Effector memory CD4-positive, alpha-beta T cell (primary cell): ENCODE results near the gene ATP12A.

Experiments
- DNase-seq, 3 donors: peaks; one replicate each; pipeline ENCODE4 v3.0.0-alpha.2; 2020
- H3K27ac ChIP-seq: 2 replicates; pipeline ENCODE4 v1.7.0; 2013; ENCODE audit warnings: mild to moderate bottlenecking, low read length, moderate library complexity; ENCODE audit not compliant: insufficient read depth, poor library complexity, severe bottlenecking
- H3K27me3 ChIP-seq: replicated peaks from 2 replicates; pipeline ENCODE4 v1.7.0; 2013; ENCODE audit warnings: mild to moderate bottlenecking, low read length; ENCODE audit not compliant: insufficient read depth, control insufficient read depth, poor library complexity, severe bottlenecking
- H3K36me3 ChIP-seq: 2 replicates; pipeline ENCODE4 v1.7.0; 2013; ENCODE audit warnings: mild to moderate bottlenecking, low read length, moderate library complexity; ENCODE audit not compliant: control insufficient read depth, insufficient read depth
- H3K4me1 ChIP-seq: 2 replicates; pipeline ENCODE4 v1.7.0; 2013; ENCODE audit warnings: low read length, mild to moderate bottlenecking; ENCODE audit not compliant: control insufficient read depth, insufficient read depth, poor library complexity, severe bottlenecking
- H3K4me3 ChIP-seq: 2 replicates; pipeline ENCODE4 v1.7.0; 2013; ENCODE audit warnings: low read length, low read depth, mild to moderate bottlenecking; ENCODE audit not compliant: insufficient read depth, poor library complexity, severe bottlenecking
- H3K9me3 ChIP-seq: 2 replicates; pipeline ENCODE4 v1.7.0; 2013; ENCODE audit warnings: mild to moderate bottlenecking, low read length, moderate library complexity; ENCODE audit not compliant: control insufficient read depth

Gene ATP12A

GRCh38 chr13:24748061-24748400, 67.8 kb downstream of the ATP12A start:
- Histone ChIP-seq H3K36me3 (no peaks in the 10 kb centered on the region), H3K4me1 (peaks cover 4% of the 10 kb centered on the region), H3K9me3 (no peaks in the 10 kb centered on the region), H3K27me3 (peaks cover 3% of the 10 kb centered on the region), H3K27ac (no peak overlapping the region), H3K4me3 (no peak overlapping the region)
- no peak for DNase-seq

GRCh38 chr13:24759197-24759596, 79.0 kb downstream of the ATP12A start:
- H3K36me3 ChIP-seq, result no peaks in the 10 kb centered on the region
- no peaks in the 10 kb centered on the region for H3K9me3 ChIP-seq
- no peaks in the 10 kb centered on the region for H3K27me3 ChIP-seq
- DNase-seq, result no peak
- no peak overlapping the region for H3K4me3 ChIP-seq
- no peak overlapping the region for H3K27ac ChIP-seq
- no peaks in the 10 kb centered on the region for H3K4me1 ChIP-seq
